Activated T-cell treated with anti-CD3 and anti-CD28 coated beads, Interleukin-2, amount 50 U/mL, for 72 hours (primary cell): Measurements from ENCODE around the gene OR4K17. TPM values are rescaled to one million over a fixed set of nuclear protein-coding genes. Genes with fewer than 3 reads are reported as not detected.

Experiments used
- total RNA-seq, 2 donors: library from RNA; stranded (reverse); gene quantifications; one replicate each; pipeline ENCODE4 v1.2.3, GENCODE V29; 2022

The OR4K17 gene
- total RNA-seq, 2 donors from 2014 or later: not detected

Other genes starting within 250 kb of the OR4K17 start
- not detected for gene OR4K2, start 235.6 kb upstream of the OR4K17 start, total RNA-seq
- gene OR4K5, start 190.1 kb upstream of the OR4K17 start, total RNA-seq: not detected
- gene OR4K1, start 179.8 kb upstream of the OR4K17 start, total RNA-seq: not detected
- gene OR4K15, start 135.1 kb upstream of the OR4K17 start, total RNA-seq: not detected
- gene OR4Q2, start 108.6 kb upstream of the OR4K17 start, total RNA-seq: not detected
- gene OR4K14, start 91.4 kb upstream of the OR4K17 start, total RNA-seq: not detected
- not detected for gene OR4K13, start 74.7 kb upstream of the OR4K17 start, total RNA-seq
- gene OR4L1, start 50.7 kb upstream of the OR4K17 start, total RNA-seq: not detected
- gene OR4N5, start 28.1 kb downstream of the OR4K17 start, total RNA-seq: not detected
- not detected for gene OR11G2, start 80.2 kb downstream of the OR4K17 start, total RNA-seq
- not detected for gene OR11H6, start 113.0 kb downstream of the OR4K17 start, total RNA-seq
- gene OR11H7, start 118.2 kb downstream of the OR4K17 start, total RNA-seq: not detected
- gene OR11H4, start 128.5 kb downstream of the OR4K17 start, total RNA-seq: not detected
- 10 to 100 TPM; 15.5 to 16.7 TPM for gene TTC5, start 195.2 kb downstream of the OR4K17 start, total RNA-seq
- gene CCNB1IP1, start 222.5 kb downstream of the OR4K17 start, total RNA-seq: 10 to 100 TPM; 73.4 to 89.9 TPM
- gene PARP2, start 232.9 kb downstream of the OR4K17 start, total RNA-seq: 10 to 100 TPM; 31.1 to 39.5 TPM